AG04449 (cell line): ENCODE results near the gene TERF2IP.

ENCODE experiments used
- CTCF ChIA-PET: fragments of 350-600 bp; formaldehyde crosslinking; extraction: SDS; loops from one replicate; lab custom pipeline; 2021; ENCODE audit warnings: antibody characterized with exemption; lab: Yijun Ruan, JAX
- POLR2A ChIA-PET: fragments of 400-600, 350-600 bp; formaldehyde crosslinking; extraction: SDS; loops from one replicate; lab custom pipeline; 2020; ENCODE audit warnings: antibody characterized with exemption, inconsistent platforms; lab: Yijun Ruan, JAX
- DNase-seq: peaks from one replicate; pipeline ENCODE4 v3.0.0-alpha.2; 2010; ENCODE audit warnings: low read depth, low spot score
- H3K4me3 ChIP-seq: 2 replicates; pipeline ENCODE4 v1.5.1; 2011; ENCODE audit warnings: low read depth, mild to moderate bottlenecking, control low read depth, low read length
- CTCF ChIP-seq: IDR thresholded peaks from one replicate; pipeline ENCODE4 v1.5.1; 2011; ENCODE audit warnings: mild to moderate bottlenecking, moderate library complexity, low read length, control low read depth, inconsistent platforms; ENCODE audit not compliant: insufficient read depth; ENCODE audit errors: missing control alignments

Gene TERF2IP

GRCh38 chr16:75676909-75677308, 29.3 kb downstream of the TERF2IP start, which contains the start of gene CPHXL2:
TSS of gene CPHXL2 (minus strand) at chr16:75677009. CDS start at chr16:75676999, 10 bp downstream.
- TF ChIP-seq CTCF: no peak
- ChIA-PET POLR2A (no interaction called here), CTCF (interaction anchor here (1.1 kb wide), 1 partner anchor 87 kb away, joined by 3 read pairs; no protein-coding TSS in a partner anchor)
- no peak for DNase-seq
- H3K4me3 ChIP-seq: no peak within 1 kb of the TSS

- H3K4me3 ChIP-seq: no peak overlapping the region
- ChIA-PET POLR2A (no interaction called here), CTCF (no interaction called here)
- no peak for DNase-seq
- no peak for TF ChIP-seq CTCF
Observed at GRCh38 chr16:75679366-75679765, 31.8 kb downstream of the TERF2IP start.

DNA sequence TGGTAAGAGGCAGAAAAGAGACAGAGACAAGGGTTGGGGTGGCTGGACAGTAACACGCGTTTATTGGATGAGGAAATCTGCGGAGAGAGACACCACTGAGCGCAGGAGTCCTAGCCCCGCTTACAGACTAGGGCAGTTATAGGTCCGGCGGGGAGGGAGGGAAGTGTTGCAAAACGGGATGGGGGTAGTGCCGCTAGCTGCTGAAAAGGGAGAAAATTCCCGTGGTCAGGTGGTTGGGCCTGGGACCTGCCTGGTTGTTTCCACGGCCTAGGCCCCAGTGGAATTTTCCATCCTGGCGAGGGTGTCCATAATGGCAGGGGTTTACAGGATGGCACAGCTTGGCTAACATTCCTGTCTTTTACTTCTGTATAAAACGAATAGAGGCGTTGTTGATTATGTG, 34.7 kb downstream of the TERF2IP start:
- no peak for DNase-seq
- no peak for TF ChIP-seq CTCF
- no peak overlapping the region for H3K4me3 ChIP-seq
- ChIA-PET CTCF (no interaction called here), POLR2A (no interaction called here)

GRCh38 chr16:75687361-75687760, 39.8 kb downstream of the TERF2IP start:
- no peak overlapping the region for H3K4me3 ChIP-seq

DNA sequence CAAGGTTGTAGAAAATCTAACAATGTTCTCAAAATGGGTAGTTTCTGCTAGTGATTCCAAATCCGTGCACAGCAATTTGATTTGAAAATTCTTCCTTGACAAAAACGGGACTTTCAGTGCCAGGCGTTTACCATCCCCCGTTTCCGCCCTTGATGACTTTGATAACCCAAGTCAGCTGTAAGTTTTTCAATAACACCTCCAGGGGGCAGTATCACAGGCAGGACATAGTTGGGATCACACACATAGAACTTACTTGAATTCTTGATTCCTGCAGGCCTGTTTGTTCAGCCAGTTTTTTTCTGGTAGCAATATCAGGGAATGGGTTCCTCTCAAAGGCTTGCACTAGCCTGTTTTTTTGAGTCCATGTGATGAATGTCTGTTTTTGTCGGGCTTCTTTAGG, 48.1 kb downstream of the TERF2IP start:
- ChIA-PET POLR2A (no interaction called here), CTCF (no interaction called here)
- H3K4me3 ChIP-seq: no peak overlapping the region
- DNase-seq: no peak
- TF ChIP-seq CTCF: no peak

More at GRCh38 chr16:75687361-75687760, 39.8 kb downstream of the TERF2IP start:
- CTCF ChIA-PET: no interaction called here
- TF ChIP-seq CTCF: no peak
- POLR2A ChIA-PET: no interaction called here
- DNase-seq: no peak

- POLR2A ChIA-PET: no interaction called here
- no peak for DNase-seq
- no peak overlapping the region for H3K4me3 ChIP-seq
- TF ChIP-seq CTCF: no peak
- CTCF ChIA-PET: no interaction called here
Observed at GRCh38 chr16:75697571-75697970, 50.0 kb downstream of the TERF2IP start.
